ENCODE data around the gene RFX3. TPM values are rescaled to one million over a fixed set of nuclear protein-coding genes. Genes with fewer than 3 reads are reported as not detected.

The RFX3 gene
- total RNA-seq, 1 donor from 2014 or later, result 16.4 TPM

DNA sequence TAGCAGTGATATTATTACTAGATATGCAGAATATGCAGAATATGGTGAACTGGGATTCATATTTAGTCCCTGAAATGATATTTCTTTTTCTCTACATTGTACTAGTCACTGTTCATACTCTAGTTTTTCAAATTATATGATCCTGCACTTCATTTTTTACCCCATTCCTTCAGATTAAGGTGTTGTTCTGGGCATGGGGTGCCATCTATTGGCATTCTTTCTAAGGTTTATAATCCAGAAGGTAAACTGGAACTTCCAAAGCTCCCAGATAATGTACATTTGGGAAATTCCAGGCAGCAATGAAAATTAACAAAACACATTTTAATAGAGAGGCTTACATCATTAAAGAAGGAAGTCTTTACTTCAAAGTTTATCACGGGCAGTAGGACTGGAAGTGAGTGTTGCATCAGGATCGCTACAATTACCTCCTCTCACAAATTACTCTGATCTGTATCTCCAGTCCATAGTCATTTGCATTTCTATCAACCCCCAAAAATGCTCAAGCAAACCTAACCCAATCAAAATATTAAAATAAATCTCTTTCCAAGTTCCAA is 12.5 kb downstream of the RFX3 start:
- DNase-seq, result no peak

GRCh38 chr9:3511551-3511950 is 14.2 kb downstream of the RFX3 start:
- no peak for DNase-seq

GRCh38 chr9:3510796-3511195 is 15.0 kb downstream of the RFX3 start:
- no peak for DNase-seq

DNA sequence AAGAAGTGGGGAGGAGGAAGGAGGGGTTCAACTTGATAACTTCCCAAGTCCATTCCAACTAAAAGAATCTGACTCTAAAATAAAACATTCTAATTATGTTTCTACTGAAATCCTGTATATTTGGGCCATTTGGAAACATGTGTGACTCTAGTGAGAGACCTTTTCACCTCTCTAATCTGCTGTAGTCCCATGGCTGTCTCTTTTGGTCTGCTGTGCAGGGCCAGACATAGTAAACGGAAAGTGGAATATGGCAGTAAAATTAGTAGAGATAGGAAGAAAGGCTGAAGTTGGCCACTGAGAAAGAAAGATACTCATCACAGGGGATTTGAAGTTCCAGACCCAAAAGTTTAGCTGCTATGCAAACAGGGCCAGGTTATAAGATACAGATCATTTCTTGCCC is 15.9 kb downstream of the RFX3 start:
- DNase-seq, result no peak

- DNase-seq, result peak; percentile 28
Measured at GRCh38 chr9:3508521-3509291, 17.1 kb downstream of the RFX3 start.

DNA sequence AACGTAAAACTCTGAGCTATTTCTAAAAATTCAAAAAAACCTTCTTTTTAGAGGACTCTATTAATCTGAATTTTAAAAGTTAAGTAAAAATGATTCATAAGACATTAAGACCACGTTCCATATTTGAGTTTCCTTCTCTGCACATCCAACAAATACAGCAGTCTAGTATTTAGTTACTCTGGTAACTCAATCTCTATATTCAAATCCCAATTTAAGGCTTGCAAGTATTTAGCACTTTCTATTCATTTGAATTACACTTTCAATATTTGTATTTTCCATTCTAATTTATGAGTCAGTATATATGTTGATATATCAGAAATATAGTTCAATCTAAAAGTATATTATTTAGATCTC is 17.7 kb downstream of the RFX3 start:
- DNase-seq, result no peak

- DNase-seq, result no peak
Measured at GRCh38 chr9:3507395-3508077, 18.3 kb downstream of the RFX3 start.

DNA sequence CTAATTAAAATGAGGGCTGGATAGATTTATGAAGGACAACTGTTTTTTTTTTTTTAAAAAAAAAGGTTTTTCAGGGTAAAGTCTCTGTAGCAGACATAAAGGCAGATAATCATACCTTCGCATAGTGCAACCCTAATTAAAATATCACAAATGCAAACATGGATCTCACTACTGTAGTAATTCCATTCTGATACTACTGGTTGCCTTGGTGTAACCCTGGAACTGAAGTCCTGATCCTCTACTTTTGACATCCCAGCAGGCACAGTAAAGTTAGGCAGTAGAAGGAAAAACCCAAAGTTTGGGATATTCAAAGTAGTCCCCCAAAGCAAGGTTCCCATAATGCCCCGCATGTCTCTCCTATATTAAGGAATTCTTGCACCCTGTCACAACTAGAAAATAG is 19.6 kb downstream of the RFX3 start:
- DNase-seq, result no peak

- DNase-seq, result no peak
Measured at GRCh38 chr9:3502560-3503398, 23.0 kb downstream of the RFX3 start.

GRCh38 chr9:3500044-3500443 is 25.8 kb downstream of the RFX3 start:
- no peak for DNase-seq

GRCh38 chr9:3498691-3499090 is 27.1 kb downstream of the RFX3 start:
- DNase-seq, result peak; percentile 13

DNA sequence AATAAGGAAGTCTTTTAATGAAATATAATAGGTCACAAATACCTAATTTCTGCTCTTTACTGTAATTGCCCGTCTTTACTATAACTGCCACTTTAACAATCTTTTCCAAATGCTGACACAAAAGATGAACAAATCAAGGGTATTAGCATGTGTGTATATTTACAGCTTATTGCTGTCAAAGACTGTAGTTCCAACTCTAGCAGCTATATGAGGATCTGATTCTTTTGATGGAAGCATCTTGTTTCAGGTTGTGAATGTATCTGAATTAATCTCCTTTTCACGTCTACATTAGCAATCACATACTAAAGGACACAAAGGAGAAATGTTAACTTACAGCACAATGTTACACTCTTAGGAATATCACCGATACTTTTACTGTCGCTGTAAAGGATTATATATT is 27.9 kb downstream of the RFX3 start:
- no peak for DNase-seq

DNA sequence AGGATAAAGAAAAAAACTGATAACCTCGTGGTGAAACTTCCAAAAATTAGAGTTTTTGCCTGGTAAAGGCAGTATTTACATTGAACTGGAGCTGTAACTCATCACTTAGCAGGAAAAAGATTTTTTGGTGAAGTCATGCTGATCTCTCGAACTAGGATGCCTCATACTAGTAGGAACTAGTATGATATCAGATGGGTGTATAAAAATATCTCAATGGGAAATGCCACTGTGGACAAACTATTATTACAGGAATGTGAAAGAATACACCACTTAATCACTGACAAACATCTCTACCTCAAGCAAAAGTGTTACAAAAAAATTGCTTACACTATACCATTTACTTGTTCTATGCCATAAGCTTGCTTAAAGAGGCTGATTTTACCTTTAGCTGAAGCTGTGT is 28.4 kb downstream of the RFX3 start:
- DNase-seq, result no peak

GRCh38 chr9:3495855-3496254 is 29.9 kb downstream of the RFX3 start:
- no peak for DNase-seq

GRCh38 chr9:3492214-3492613 is 33.6 kb downstream of the RFX3 start:
- no peak for DNase-seq

DNA sequence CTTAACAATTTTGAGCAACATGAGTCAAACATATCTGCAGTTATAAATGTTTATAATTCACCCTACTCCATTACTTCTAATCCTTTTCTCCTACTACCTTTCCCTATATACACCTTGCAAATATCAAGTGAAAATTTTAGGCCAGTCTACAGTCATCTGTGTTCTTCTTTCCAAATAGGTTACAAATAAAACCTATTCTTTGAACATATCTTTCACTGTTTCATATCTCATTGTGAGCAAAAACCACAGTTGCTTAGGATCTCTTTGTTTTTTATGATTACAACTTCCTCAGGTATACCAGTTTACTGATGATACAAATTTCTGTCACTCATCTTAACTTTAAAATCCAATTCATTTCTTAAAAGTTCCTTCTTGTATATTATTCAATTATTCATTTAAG is 34.4 kb downstream of the RFX3 start:
- DNase-seq, result no peak

DNA sequence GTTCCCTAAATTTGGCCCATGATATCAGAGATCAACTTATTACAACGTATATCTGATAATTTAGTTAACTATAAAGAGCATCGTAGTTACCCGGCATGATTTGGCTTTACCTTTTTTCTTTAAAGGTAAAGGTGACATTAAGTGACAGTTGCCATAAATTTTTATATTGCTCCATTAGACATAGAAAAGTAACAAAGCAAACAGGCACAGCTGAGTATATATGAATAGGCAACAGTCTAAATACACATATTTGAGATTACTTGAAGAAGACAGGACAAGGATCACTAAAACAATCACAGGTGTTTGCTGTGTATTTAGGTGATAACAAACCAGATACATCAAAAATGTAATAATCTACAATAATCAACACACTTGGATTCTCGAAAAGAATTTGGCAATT is 34.8 kb downstream of the RFX3 start:
- DNase-seq, result no peak

- DNase-seq, result no peak
Measured at GRCh38 chr9:3482578-3482977, 43.2 kb downstream of the RFX3 start.

- DNase-seq, result no peak
Measured at GRCh38 chr9:3480353-3480655, 45.5 kb downstream of the RFX3 start.

GRCh38 chr9:3479514-3480352 is 46.1 kb downstream of the RFX3 start:
- DNase-seq, result no peak

DNA sequence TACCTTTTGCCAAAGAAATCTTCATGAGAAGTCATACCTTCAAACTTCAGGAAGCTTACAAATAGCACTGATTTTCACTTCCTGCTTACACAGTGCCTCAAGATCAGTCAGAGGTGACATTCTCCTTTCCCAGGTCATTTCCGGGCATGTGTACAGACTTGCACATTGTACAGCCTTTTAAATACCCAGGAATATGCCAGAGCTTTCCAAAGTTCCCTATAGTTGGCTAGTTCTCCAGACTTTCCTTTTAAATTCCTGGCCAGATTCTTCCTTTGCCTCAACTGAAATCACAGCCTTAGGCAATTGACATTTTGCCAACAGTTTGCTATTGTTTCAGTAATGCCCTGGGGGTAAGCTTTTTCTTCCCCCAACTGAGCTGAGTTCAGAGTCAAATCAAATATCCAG is 47.2 kb downstream of the RFX3 start:
- no peak for DNase-seq

GRCh38 chr9:3477236-3477834 is 48.5 kb downstream of the RFX3 start:
- DNase-seq, result no peak
